Measurements from ENCODE around the gene GFRA1.

Gene GFRA1

DNA sequence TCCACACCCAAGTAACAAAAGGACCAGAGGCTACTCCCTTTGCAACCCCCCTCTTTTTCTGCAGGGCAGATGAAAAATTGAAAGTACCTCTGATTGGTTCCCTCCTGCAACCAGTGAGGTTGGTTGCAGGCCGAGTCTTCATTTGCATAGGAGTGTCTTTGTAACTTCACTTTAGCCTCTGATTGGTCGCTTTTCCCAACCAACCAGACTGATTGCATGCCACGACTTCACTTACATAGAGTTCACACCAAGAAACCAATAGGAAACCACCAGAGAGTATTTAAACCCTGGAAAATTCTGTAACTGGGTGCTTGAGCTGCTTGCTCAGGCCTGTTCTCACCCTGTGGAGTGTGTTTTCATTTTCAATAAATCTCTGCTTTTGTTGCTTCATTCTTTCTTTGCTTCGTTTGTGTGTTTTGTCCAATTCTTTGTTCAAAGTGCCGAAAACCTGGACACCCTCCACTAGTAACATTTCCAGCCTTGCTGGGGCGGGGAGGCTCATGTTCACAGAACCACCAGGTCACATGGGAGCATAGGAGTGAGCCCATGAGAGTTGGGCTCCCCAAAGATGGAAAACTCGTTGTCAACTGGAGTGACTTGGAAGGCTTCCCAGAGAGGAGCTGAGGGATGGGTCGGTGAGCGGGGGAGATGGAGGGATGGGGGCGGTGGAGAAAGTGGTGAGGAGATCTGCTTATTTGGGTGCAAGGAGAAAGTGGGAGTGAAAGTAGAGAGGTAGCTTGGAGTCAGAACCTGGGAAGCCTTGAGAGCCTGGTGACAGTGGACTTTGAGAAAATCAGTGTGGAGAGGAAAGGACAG, 223.6 kb downstream of the GFRA1 start:
- intact Hi-C loops (cut with DNase I; ENCODE audit: low total_unique reads) = no loop called here
- DNase-seq = no peak
- Histone ChIP-seq H3K36me3 (no peaks in the 10 kb centered on the region), H3K27ac (no peak overlapping the region), H3K4me1 (peaks cover 0 to 28% (median 19%) of the 10 kb centered on the region in 4 donors), H3K4me3 (no peak overlapping the region), H3K27me3 (no peaks in the 10 kb centered on the region), H3K9me3 (no peaks in the 10 kb centered on the region)
- TF ChIP-seq, protein P1, sequence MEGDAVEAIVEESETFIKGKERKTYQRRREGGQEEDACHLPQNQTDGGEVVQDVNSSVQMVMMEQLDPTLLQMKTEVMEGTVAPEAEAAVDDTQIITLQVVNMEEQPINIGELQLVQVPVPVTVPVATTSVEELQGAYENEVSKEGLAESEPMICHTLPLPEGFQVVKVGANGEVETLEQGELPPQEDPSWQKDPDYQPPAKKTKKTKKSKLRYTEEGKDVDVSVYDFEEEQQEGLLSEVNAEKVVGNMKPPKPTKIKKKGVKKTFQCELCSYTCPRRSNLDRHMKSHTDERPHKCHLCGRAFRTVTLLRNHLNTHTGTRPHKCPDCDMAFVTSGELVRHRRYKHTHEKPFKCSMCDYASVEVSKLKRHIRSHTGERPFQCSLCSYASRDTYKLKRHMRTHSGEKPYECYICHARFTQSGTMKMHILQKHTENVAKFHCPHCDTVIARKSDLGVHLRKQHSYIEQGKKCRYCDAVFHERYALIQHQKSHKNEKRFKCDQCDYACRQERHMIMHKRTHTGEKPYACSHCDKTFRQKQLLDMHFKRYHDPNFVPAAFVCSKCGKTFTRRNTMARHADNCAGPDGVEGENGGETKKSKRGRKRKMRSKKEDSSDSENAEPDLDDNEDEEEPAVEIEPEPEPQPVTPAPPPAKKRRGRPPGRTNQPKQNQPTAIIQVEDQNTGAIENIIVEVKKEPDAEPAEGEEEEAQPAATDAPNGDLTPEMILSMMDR (IDR thresholded peaks at IDR 0.05) = no peak

DNA sequence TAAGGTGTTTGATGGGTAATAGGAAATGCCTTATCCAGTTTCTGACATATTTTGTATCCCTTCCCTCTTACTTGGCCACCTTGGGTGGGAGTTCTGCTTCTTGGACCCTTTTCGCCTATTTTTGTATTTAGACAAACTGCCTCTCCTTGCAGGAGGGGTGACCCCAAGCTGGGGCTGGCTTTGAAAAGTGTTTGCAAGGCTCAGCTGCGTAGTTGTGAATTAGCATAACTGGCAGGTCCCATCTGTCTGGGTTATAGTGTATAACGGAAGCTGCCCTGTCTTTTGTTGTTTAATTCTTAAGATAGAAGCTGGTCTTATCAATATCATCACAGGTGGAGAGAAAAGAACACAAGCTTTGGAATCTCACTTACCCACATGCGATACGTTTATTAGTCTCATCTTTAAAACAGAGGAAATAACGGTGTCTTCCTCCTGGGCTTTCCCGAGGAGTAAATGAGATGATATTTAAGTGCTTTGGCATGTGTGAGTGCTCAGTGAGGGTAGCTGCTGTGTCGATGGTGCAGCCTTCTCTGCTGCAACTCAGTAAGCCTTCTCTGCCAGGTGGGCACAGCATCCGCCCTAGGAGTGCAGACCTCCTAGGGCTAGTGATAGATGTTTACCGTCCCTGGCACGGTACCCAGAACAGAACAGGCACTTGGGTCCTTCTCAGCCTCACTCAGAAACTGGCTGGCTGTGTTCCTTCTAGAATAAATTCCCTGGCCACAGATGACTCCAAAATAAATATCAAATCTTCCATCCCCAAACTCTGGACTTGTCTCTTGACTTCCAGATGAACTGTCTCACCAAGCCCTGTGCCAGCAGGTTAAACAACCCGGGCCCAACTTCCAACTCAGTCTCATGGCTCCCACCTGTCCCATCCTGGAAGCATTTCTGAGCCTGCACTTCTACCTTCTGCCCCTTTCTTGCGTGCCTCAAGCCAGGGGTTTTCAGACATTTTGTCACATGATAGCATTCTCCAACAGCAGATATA, 227.3 kb downstream of the GFRA1 start:
- no peaks in the 10 kb centered on the region for H3K36me3 ChIP-seq
- intact Hi-C loops (cut with DNase I; ENCODE audit: low total_unique reads) = no loop called here
- H3K4me1 ChIP-seq = peaks cover 0 to 34% (median 30%) of the 10 kb centered on the region in 4 donors
- no peaks in the 10 kb centered on the region for H3K27me3 ChIP-seq
- peak overlapping the region in 1 of 2 donors; percentile 35 for H3K27ac ChIP-seq
- H3K9me3 ChIP-seq = no peaks in the 10 kb centered on the region
- no peak for DNase-seq
- TF ChIP-seq, protein P1 (IDR thresholded peaks at IDR 0.05) = no peak
- peak overlapping the region in 1 of 2 donors; percentile 0 for H3K4me3 ChIP-seq

DNA sequence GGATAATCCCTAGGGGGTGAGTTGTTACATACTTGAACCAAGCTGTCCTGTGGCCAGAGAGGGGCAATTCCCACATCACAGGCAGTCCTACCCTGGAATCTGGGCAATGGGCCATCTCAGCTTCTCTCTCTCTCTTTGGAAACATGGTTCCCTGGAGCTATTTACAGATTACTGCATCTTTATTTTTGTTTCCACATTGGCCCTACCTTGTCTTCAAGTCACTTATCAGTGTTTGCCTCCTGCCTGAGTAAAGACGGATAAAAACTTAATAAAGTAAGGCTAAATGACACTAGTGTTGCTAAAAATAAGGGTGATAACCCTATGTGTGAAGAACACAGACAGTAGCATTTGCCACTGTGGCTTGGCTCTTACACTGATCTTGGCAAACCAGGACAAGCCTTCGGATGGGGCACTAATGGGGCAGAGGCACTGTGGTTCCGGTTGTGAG, 228.2 kb downstream of the GFRA1 start:
- H3K36me3 ChIP-seq = no peaks in the 10 kb centered on the region
- H3K4me3 ChIP-seq = peak overlapping the region in 1 of 2 donors; percentile 0
- H3K9me3 ChIP-seq = no peaks in the 10 kb centered on the region
- peak; percentile 67 to 73 for DNase-seq
- intact Hi-C loops (cut with DNase I; ENCODE audit: low total_unique reads) = no loop called here
- peaks cover 0 to 33% (median 30%) of the 10 kb centered on the region in 4 donors for H3K4me1 ChIP-seq
- H3K27ac ChIP-seq = peak overlapping the region in 1 of 2 donors; percentile 35
- TF ChIP-seq, protein P1 (IDR thresholded peaks at IDR 0.05) = no peak
- H3K27me3 ChIP-seq = no peaks in the 10 kb centered on the region

DNA sequence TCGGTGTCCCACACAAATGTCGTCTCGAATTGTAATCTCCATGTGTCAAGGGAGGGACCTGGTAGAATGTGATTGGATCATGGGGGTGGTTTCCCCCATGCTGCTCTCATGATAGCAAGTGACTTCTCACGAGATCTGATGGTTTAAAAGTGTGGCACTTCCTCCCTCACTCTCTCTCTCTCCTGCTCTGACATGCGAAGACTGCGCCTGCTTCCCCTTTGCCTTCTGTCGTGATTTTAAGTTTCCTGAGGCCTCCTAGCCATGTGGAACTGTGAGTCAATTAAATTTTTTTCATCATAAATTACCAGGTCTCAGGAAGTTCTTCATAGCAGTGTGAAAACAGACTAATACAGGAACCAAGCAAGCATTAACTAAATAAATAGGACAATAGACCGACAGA, 229.1 kb downstream of the GFRA1 start:
- Histone ChIP-seq H3K36me3 (no peaks in the 10 kb centered on the region), H3K4me3 (no peak overlapping the region), H3K27ac (no peak overlapping the region), H3K27me3 (no peaks in the 10 kb centered on the region), H3K9me3 (no peaks in the 10 kb centered on the region), H3K4me1 (peaks cover 0 to 37% (median 30%) of the 10 kb centered on the region in 4 donors)
- intact Hi-C loops (cut with DNase I; ENCODE audit: low total_unique reads) = no loop called here
- TF ChIP-seq, protein P1 (IDR thresholded peaks at IDR 0.05) = no peak
- DNase-seq = no peak

DNA sequence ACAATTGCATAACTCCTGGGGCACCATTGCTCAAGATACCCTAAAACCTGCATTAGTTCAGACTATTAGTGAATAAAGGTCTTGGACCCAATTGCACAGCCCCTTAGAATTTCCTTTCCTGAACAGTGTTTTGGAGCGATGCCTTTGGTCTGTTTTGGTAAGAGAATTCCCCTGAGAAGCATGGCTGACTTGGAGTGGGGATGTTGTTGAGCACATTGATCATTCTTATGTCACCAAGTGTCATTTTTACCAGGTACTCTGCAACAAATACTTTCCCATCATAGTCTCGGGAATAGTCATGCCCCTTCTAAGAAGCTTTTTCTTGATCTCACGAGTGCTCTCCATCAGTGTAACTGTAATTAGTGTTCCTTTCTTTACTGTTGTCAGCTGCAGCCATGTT, 229.7 kb downstream of the GFRA1 start:
- intact Hi-C loops (cut with DNase I; ENCODE audit: low total_unique reads) = no loop called here
- DNase-seq = no peak
- H3K4me1 ChIP-seq = peaks cover 0 to 42% (median 30%) of the 10 kb centered on the region in 4 donors

More for the DNA sequence above, 229.7 kb downstream of the GFRA1 start:
- no peak overlapping the region for H3K27ac ChIP-seq
- no peaks in the 10 kb centered on the region for H3K9me3 ChIP-seq
- H3K36me3 ChIP-seq = no peaks in the 10 kb centered on the region
- H3K27me3 ChIP-seq = no peaks in the 10 kb centered on the region
- H3K4me3 ChIP-seq = no peak overlapping the region
- TF ChIP-seq, protein P1 (IDR thresholded peaks at IDR 0.05) = no peak
